ENCODE data around the gene ZSWIM4. TPM values are rescaled to one million over a fixed set of nuclear protein-coding genes. Genes with fewer than 3 reads are reported as not detected.

ZSWIM4 gene
- total and polyA plus RNA-seq, 12 donors: 1.2 to 7.1 (median 2.7) TPM

DNA sequence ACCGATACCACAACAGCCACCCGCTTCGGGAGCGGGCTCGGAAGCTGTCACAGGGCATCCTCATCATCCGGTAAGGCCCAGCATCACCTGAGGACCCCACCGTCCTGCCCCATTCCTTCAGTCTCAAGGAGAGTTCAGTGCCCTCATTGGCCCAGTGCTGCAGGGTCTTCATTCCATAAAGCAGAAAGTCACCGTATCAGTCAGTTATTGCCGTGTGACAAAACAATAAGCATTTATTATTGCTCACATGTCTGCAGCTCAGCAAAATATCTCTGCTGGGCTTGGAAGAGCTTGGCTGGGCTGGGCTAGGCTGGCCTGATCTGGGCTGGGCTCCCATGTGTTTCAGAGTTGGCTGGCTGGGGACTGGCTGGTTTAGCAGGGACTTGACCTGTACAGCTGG, 39.0 kb upstream of the ZSWIM4 start:
- Histone ChIP-seq H3K27ac (no peak overlapping the region), H3K9me3 (no peaks in the 10 kb centered on the region), H3K36me3 (peaks cover 10 to 100% (median 72%) of the 10 kb centered on the region in 9 donors), H3K27me3 (no peaks in the 10 kb centered on the region), H3K4me1 (no peaks in the 10 kb centered on the region), H3K4me3 (no peak overlapping the region)
- DNase-seq (no peak), ATAC-seq (no peak)
- intact Hi-C loops (cut with DNase I): no loop called here
- WGBS, 2 donors: 98% methylated on average over 9 of the region's 9 CpGs
- no peak for TF ChIP-seq CTCF (IDR thresholded peaks at IDR 0.05)

GRCh38 chr19:13757805-13758772, 37.2 kb upstream of the ZSWIM4 start:
- Histone ChIP-seq H3K27ac (no peak overlapping the region), H3K27me3 (no peaks in the 10 kb centered on the region), H3K36me3 (peaks cover 10 to 100% (median 69%) of the 10 kb centered on the region in 9 donors), H3K4me3 (no peak overlapping the region), H3K4me1 (no peaks in the 10 kb centered on the region), H3K9me3 (no peaks in the 10 kb centered on the region)
- no peak for ATAC-seq
- no peak for DNase-seq
- intact Hi-C loops (cut with DNase I): no loop called here
- TF ChIP-seq CTCF (IDR thresholded peaks at IDR 0.05): no peak
- 87 to 93% methylated on average over 15 of the region's 15 CpGs for whole genome bisulfite sequencing, 2 donors

DNA sequence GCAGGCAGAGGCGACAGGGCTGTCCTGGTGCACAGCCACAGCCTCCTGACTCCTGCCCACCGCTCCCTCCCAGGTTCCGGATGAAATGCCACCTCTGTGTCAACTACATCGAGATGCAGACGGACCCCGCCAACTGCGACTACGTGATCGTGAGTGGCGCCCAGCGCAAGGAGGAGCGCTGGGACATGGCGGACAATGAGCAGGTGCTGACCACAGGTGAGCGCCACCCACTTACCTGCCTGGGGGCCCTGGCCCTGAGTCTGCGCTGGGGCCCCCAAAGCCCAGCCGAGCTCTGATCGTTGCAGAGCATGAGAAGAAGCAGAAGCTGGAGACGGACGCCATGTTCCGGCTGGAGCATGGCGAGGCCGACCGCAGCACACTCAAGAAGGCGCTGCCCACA, 36.4 kb upstream of the ZSWIM4 start:
- Histone ChIP-seq H3K27me3 (no peaks in the 10 kb centered on the region), H3K27ac (no peak overlapping the region), H3K9me3 (no peaks in the 10 kb centered on the region), H3K4me1 (peaks cover 0 to 4% (median 0%) of the 10 kb centered on the region in 9 donors), H3K4me3 (no peak overlapping the region), H3K36me3 (peaks cover 10 to 99% (median 70%) of the 10 kb centered on the region in 9 donors)
- TF ChIP-seq CTCF (IDR thresholded peaks at IDR 0.05): no peak
- no peak for DNase-seq
- no peak for ATAC-seq
- 95 to 96% methylated on average over 24 of the region's 24 CpGs for WGBS, 2 donors
- intact Hi-C loops (cut with DNase I): no loop called here

GRCh38 chr19:13761423-13761822, 33.8 kb upstream of the ZSWIM4 start:
- no peak for TF ChIP-seq CTCF (IDR thresholded peaks at IDR 0.05)
- Histone ChIP-seq H3K27ac (no peak overlapping the region), H3K4me3 (no peak overlapping the region), H3K9me3 (no peaks in the 10 kb centered on the region), H3K27me3 (no peaks in the 10 kb centered on the region), H3K36me3 (peaks cover 3 to 72% (median 49%) of the 10 kb centered on the region in 9 donors), H3K4me1 (peaks cover 0 to 15% (median 10%) of the 10 kb centered on the region in 9 donors)
- WGBS, 2 donors: 84 to 97% methylated on average over 8 of the region's 8 CpGs
- ATAC-seq: no peak
- no peak for DNase-seq
- intact Hi-C loops (cut with DNase I): loop anchor here in 1 of 10 donors (10.0 kb wide), 1 partner anchor 313 kb away; the partner anchor contains the start of gene MISP3

Measured in heart right ventricle (tissue), 16 donors.